ENCODE results near the gene ESRRG.

Gene ESRRG

GRCh38 chr1:216627252-216627651 is 96.0 kb downstream of the ESRRG start:
- DNase-seq (ENCODE audit: low read depth) = no peak

GRCh38 chr1:216626394-216627067 is 96.7 kb downstream of the ESRRG start:
- no peak for DNase-seq (ENCODE audit: low read depth)

- no peak for DNase-seq (ENCODE audit: low read depth)
These were observed 101.7 kb downstream of the ESRRG start for GRCh38 chr1:216621536-216621935.

- DNase-seq (ENCODE audit: low read depth) = no peak
These were observed 106.0 kb downstream of the ESRRG start for GRCh38 chr1:216617081-216617875.

GRCh38 chr1:216616425-216616824 is 106.8 kb downstream of the ESRRG start:
- DNase-seq (ENCODE audit: low read depth) = no peak

GRCh38 chr1:216614011-216614934 is 109.0 kb downstream of the ESRRG start:
- no peak for DNase-seq (ENCODE audit: low read depth)

DNA sequence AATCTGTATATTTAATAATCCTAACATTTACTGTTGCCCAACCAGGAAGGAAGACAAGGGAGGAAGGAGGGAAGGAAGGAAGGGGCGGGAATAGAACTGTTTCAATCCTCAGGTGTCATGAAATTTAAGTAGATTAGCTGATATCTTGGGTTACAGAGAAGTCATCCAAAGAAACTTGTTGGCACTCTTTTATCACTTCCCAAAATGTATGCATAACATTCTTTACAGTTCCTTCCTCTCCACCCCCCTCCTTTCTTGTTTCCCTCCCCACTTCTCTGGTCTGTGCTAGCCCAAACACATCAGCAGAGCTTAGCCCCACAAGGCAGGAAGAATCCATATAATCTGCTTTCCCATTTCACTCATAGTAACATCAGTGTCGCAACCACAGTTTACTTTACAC is 110.9 kb downstream of the ESRRG start:
- no peak for DNase-seq (ENCODE audit: low read depth)

- DNase-seq (ENCODE audit: low read depth) = no peak
These were observed 116.0 kb downstream of the ESRRG start for GRCh38 chr1:216607067-216607697.

DNA sequence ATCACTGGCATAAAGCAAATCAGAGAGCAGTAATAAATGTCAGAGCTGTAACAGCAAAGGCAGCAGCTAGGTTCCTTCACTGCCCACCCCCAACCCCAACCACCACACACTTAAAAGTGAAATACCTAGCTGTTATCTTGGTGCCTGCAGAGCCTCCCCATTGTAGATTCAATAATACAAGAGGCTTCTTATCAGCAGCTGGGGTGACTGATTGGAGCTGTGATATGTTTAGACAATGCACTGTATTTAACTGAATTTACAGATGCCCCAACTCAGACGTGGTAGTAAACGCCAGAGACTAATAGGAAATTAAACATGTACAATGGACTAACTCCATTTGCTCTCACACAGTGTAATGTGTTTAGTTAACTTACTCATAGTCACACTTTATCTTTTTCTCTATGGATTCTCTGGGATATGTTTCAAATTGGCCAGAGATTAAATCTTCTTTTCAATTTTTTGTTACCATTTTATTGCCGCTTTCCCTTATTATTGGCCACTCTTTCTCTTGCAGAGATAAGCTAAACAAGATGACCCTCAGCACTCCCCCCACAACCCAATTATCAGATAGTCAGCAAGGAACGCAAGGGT is 117.1 kb downstream of the ESRRG start:
- no peak for DNase-seq (ENCODE audit: low read depth)

DNA sequence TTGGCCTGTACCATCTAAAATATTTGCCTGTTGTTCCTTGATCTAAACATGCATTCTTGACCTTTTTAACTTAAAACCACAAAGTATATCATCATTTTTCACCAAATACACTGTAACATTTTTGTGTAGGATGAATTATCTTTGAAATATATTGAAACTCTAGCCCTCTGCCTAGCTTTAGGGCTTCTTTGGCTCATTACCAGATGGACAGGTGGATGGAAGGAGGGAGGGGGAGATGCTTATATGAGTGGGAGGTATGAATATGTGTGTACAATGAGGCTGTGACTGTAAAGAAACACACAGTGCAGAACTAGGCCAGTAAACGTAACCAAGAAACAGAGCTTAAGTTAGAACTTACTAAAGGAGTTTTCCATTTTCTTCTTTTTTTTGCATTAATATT is 118.5 kb downstream of the ESRRG start:
- no peak for DNase-seq (ENCODE audit: low read depth)

DNA sequence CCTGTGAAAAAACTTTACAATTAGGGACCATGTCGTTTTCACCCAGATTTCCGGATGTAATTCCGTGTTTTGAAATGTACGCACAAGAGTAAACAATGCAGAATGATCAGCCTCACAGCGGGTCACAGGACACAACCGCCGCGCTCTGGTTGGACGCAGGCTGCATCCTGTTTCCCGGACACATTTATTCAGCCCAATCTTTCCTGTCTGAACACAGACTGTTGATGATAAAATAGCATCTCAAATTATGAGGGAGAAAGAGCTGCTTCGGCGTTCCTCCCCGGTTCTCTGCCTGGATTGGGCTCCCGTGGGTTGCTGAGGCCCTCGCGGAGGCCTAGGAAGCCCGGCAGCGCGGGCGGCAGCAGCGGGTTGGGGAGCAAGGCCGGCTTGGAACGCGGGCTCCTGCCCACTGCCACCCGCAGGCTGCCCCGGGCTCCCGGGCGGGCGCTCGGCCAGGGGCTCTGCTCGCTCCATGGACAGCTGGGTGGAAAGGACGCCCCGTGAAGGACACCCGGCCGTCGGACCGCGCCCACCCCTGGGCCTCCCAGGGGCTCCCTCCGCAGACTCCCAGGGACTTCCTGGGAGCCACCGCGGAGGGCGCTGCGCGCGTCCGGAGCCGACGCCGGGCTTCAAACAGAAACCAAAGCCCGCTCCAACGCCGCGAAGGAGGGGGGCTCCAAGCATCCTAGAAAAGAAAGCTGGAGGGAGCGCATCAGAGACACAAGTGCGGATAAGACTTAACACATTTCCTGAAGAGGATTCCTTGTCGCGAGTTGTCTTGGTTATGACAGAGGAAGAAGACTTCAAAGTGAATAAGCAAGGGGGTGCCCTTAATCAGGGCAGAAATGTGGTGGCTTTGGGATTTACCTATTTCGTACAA is 122.3 kb downstream of the ESRRG start:
- peak; percentile 45 for DNase-seq (ENCODE audit: low read depth)

DNA sequence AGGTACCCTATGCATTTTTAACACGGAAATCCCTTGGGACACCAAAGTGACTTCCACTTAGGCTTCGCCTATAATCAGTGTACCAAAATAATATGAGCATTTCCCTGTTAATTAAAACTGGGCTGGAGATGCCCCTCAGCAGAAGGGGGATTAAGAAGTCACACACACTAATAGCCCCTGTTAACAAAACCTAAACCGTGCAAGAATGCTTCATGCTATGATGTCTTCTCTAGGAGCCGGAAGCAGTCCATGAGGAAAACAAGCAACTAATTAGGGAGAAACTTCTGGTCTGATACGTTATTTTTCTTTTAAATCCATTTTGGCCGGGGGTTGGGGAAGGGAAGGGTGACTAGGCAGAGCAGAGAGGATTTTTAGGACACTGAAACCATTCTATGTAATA is 123.4 kb downstream of the ESRRG start:
- no peak for DNase-seq (ENCODE audit: low read depth)

DNA sequence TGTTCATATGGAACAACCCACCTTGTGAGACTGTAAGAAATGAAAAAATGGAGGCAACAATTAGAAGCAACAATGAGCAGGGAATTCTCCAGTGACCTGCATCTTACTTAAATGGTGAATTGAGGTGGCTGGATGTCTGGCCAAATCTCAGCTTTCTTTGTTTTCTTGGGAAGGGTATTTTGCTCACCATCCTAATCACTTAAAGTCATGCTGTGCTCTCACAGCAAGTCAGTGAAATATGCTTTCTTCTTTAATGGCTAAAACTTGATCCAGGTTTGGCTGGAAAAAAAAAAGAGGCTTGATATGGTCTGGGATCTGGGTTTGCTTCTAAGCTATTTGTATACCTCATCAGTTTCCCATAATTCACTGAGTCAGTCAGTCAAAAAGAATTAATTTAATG is 124.8 kb downstream of the ESRRG start:
- DNase-seq (ENCODE audit: low read depth) = no peak

DNA sequence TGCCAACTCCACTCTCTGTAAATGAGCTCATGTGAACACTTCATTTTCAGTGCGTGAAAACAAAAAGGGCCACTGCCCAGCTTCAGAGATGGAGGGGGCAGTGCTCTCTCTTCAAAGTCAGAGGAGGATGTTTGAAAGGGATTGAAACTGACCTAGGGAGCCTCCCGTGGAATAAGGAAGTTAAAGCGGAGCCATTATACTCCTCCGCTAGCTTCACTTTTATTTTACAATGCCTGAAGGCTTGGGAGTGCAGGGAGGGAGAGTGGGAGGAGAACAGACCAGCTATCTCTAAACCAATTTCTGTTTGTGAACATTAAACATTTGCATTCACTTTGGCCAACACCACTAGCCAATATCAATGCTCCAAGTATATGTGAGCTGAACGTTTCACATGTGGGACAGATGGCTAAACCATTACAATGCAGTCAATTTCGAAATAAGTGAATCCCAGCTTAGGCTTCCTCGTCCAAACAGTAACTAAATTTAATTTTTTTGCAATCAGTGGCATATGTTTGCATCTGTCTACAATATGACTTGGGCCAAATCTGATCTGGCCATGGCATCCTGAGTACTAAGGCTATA is 126.9 kb downstream of the ESRRG start:
- peak; percentile 13 for DNase-seq (ENCODE audit: low read depth)

- DNase-seq (ENCODE audit: low read depth) = no peak
These were observed 135.5 kb downstream of the ESRRG start for GRCh38 chr1:216587715-216588114.

- no peak for DNase-seq (ENCODE audit: low read depth)
These were observed 141.1 kb downstream of the ESRRG start for GRCh38 chr1:216582151-216582550.

DNA sequence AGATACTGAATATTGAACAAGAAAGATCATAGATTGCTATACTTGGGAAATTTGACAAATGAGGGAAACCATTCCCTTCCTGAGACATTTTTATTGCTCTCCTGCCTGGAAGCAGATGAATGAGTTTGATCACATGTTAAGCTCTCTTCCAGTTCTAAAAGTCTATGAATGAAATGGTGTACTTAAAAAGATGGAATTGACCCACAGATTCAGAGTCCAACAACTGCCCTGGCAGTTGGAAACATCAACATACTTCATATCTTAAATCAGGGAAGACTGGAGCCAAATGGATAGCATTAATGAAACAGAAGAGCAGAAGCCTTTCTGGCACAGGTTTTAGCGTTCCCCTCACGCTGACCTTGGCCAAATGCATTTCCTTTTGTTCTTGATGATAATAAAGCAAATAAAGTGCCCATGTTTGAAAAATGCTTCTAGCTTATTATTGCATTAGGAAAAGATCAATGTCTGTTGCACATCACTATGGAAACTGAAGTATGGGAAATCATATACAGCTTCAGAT is 142.6 kb downstream of the ESRRG start:
- DNase-seq (ENCODE audit: low read depth) = no peak

GRCh38 chr1:216576234-216576937 is 146.8 kb downstream of the ESRRG start:
- no peak for DNase-seq (ENCODE audit: low read depth)

DNA sequence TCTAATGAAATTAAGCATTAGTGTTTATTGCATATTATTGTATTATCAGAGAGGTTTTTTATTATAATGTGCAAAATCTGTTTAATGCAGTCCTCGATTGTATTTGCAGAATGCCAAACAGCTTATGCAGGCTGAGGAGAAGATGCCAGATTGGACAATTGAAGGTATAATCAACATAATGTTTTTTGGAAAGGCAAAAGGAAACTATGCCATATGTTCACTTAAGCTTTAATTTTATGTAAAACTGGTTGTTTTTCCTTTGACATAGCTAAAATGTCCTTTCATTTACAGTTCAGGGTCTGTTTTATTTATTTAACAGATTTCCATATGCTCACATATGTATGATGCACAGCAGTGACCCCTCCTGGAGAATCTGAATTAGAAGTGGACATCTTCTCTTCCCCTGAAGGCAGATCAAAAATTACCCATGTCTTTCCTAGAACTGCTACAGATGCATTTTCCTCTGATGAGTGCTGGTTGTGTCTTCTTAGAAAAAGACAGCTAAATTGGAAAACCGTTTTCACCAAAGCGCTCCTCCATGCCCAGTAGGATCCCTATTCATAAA is 156.5 kb downstream of the ESRRG start:
- peak; percentile 2 for DNase-seq (ENCODE audit: low read depth)

Data from fibroblast of the conjunctiva (primary cell).